ENCODE data around the gene SCUBE1. TPM values are rescaled to one million over a fixed set of nuclear protein-coding genes. Genes with fewer than 3 reads are reported as not detected.

SCUBE1 gene
- polyA plus RNA-seq, 1 experiment = not detected

- no peak for DNase-seq (ENCODE audit: low read depth)
- POLR2A ChIA-PET = no interaction called here
- peaks cover 8% of the 10 kb centered on the region for H3K27me3 ChIP-seq (ENCODE audit: control insufficient read depth, insufficient read depth, low read length)
- no peak for TF ChIP-seq CTCF (IDR thresholded peaks at IDR 0.05; ENCODE audit: insufficient read depth, low read depth, low read length)
- H3K36me3 ChIP-seq (ENCODE audit: control insufficient read depth, insufficient read depth, low read length) = no peaks in the 10 kb centered on the region
- CTCF ChIA-PET = interaction anchor here (1.5 kb wide), 1 partner anchor 37 kb away, joined by 4 read pairs; no protein-coding TSS in a partner anchor
- H3K4me3 ChIP-seq (ENCODE audit: low read depth, low read length) = no peak overlapping the region
Measured at GRCh38 chr22:43308836-43309235, 34.3 kb downstream of the SCUBE1 start.

GRCh38 chr22:43308060-43308830 lies 34.9 kb downstream of the SCUBE1 start:
- Histone ChIP-seq H3K36me3 (ENCODE audit: control insufficient read depth, insufficient read depth, low read length) (no peaks in the 10 kb centered on the region), H3K27me3 (ENCODE audit: control insufficient read depth, insufficient read depth, low read length) (peaks cover 8% of the 10 kb centered on the region), H3K4me3 (ENCODE audit: low read depth, low read length) (no peak overlapping the region)
- no peak for DNase-seq (ENCODE audit: low read depth)
- no peak for TF ChIP-seq CTCF (IDR thresholded peaks at IDR 0.05; ENCODE audit: insufficient read depth, low read depth, low read length)
- ChIA-PET POLR2A (no interaction called here), CTCF (interaction anchor here (1.5 kb wide), 1 partner anchor 38 kb away, joined by 4 read pairs; no protein-coding TSS in a partner anchor)

GRCh38 chr22:43305806-43306205 lies 37.4 kb downstream of the SCUBE1 start:
- TF ChIP-seq CTCF (IDR thresholded peaks at IDR 0.05; ENCODE audit: insufficient read depth, low read depth, low read length) = no peak
- CTCF ChIA-PET = no interaction called here
- H3K36me3 ChIP-seq (ENCODE audit: control insufficient read depth, insufficient read depth, low read length) = no peaks in the 10 kb centered on the region
- POLR2A ChIA-PET = no interaction called here
- H3K4me3 ChIP-seq (ENCODE audit: low read depth, low read length) = no peak overlapping the region
- DNase-seq (ENCODE audit: low read depth) = no peak
- peaks cover 17% of the 10 kb centered on the region for H3K27me3 ChIP-seq (ENCODE audit: control insufficient read depth, insufficient read depth, low read length)

- DNase-seq (ENCODE audit: low read depth) = no peak
- Histone ChIP-seq H3K4me3 (ENCODE audit: low read depth, low read length) (no peak overlapping the region), H3K36me3 (ENCODE audit: control insufficient read depth, insufficient read depth, low read length) (no peaks in the 10 kb centered on the region), H3K27me3 (ENCODE audit: control insufficient read depth, insufficient read depth, low read length) (peaks cover 18% of the 10 kb centered on the region)
- ChIA-PET CTCF (no interaction called here), POLR2A (no interaction called here)
- no peak for TF ChIP-seq CTCF (IDR thresholded peaks at IDR 0.05; ENCODE audit: insufficient read depth, low read depth, low read length)
Measured at GRCh38 chr22:43304831-43305590, 38.2 kb downstream of the SCUBE1 start.

- no peak for TF ChIP-seq CTCF (IDR thresholded peaks at IDR 0.05; ENCODE audit: insufficient read depth, low read depth, low read length)
- CTCF ChIA-PET = interaction anchor here (0.9 to 1.5 kb wide), 2 partner anchors 16 to 30 kb away, joined by 3 read pairs; no protein-coding TSS in a partner anchor
- H3K36me3 ChIP-seq (ENCODE audit: control insufficient read depth, insufficient read depth, low read length) = no peaks in the 10 kb centered on the region
- peaks cover 14% of the 10 kb centered on the region for H3K27me3 ChIP-seq (ENCODE audit: control insufficient read depth, insufficient read depth, low read length)
- H3K4me3 ChIP-seq (ENCODE audit: low read depth, low read length) = no peak overlapping the region
- POLR2A ChIA-PET = no interaction called here
- DNase-seq (ENCODE audit: low read depth) = no peak
Measured at GRCh38 chr22:43303751-43304150, 39.4 kb downstream of the SCUBE1 start.

All from BJ (cell line).